HepG2 (cell line): ENCODE data around the gene NOCT. TPM values are rescaled to one million over a fixed set of nuclear protein-coding genes. Genes with fewer than 3 reads are reported as not detected.

ENCODE experiments used
- CEBPB ChIP-seq: IDR thresholded peaks from 2 replicates; pipeline ENCODE4 v1.6.1; 2011; ENCODE audit warnings: low read depth, low read length, improper control_type of control experiment, borderline replicate concordance
- ELF3 ChIP-seq: IDR thresholded peaks from 2 replicates; pipeline ENCODE4 v1.6.1; 2016; ENCODE audit warnings: missing genetic modification reagents, missing compliant biosample characterization
- GMEB2 ChIP-seq: IDR thresholded peaks from 2 replicates; pipeline ENCODE4 v1.6.1; 2016; ENCODE audit warnings: missing biosample characterization, missing genetic modification reagents, low read depth
- HCFC1 ChIP-seq: fragments of 150-350 bp; IDR thresholded peaks from 2 replicates; pipeline ENCODE4 v1.6.1; 2014; ENCODE audit warnings: low read depth, low read length
- IRX3 ChIP-seq: sonication (generic); formaldehyde crosslinking; IDR thresholded peaks from 2 replicates; pipeline ENCODE4 v1.8.1; 2023; ENCODE audit warnings: mild to moderate bottlenecking, low read depth, missing genetic modification reagents, borderline replicate concordance
- KLF13 ChIP-seq: sonication (generic); formaldehyde crosslinking; IDR thresholded peaks from 2 replicates; pipeline ENCODE4 v1.4.0; 2020; ENCODE audit warnings: mild to moderate bottlenecking, missing genetic modification reagents
- POGZ ChIP-seq: sonication (generic); formaldehyde crosslinking; IDR thresholded peaks from 2 replicates; pipeline ENCODE4 v1.4.0; 2020; ENCODE audit warnings: mild to moderate bottlenecking, missing genetic modification reagents
- PTBP1 ChIP-seq: fragments of 200-400 bp; formaldehyde crosslinking; IDR thresholded peaks from 2 replicates; pipeline ENCODE4 v1.6.1; 2018; ENCODE audit warnings: low read length, low read depth; ENCODE audit not compliant: poor library complexity, severe bottlenecking
- RAD51 ChIP-seq: fragments of 450-650 bp; IDR thresholded peaks from 2 replicates; pipeline ENCODE4 v1.6.1; 2016; ENCODE audit warnings: borderline replicate concordance
- RBFOX2 ChIP-seq: fragments of 200-400 bp; formaldehyde crosslinking; IDR thresholded peaks from 2 replicates; pipeline ENCODE4 v1.6.1; 2017; ENCODE audit warnings: low read depth, mild to moderate bottlenecking, low read length
- SNAPC5 ChIP-seq: sonication (generic); formaldehyde crosslinking; IDR thresholded peaks from 2 replicates; pipeline ENCODE4 v1.8.1; 2023; ENCODE audit warnings: mild to moderate bottlenecking, missing genetic modification reagents, borderline replicate concordance
- SP1 ChIP-seq, 2 experiments: fragments of 450-650 bp in 1 of 2; sonication (generic) in 1 of 2; formaldehyde crosslinking in 1 of 2; IDR thresholded peaks; 2 replicates each; pipeline versions ENCODE4 v1.4.0 to v1.6.1; 2016 to 2020; ENCODE audit warnings: missing genetic modification reagents in 1 of 2
- SUZ12 ChIP-seq: fragments of 150-350 bp; IDR thresholded peaks from 2 replicates; pipeline ENCODE4 v1.6.1; 2014; ENCODE audit warnings: low read depth, low read length
- THAP9 ChIP-seq: sonication (generic); formaldehyde crosslinking; IDR thresholded peaks from 2 replicates; pipeline ENCODE4; 2020; ENCODE audit warnings: missing genetic modification reagents, mild to moderate bottlenecking, borderline replicate concordance
- ZFX ChIP-seq: sonication (generic); formaldehyde crosslinking; IDR thresholded peaks from 2 replicates; pipeline ENCODE4 v1.4.0; 2020; ENCODE audit warnings: mild to moderate bottlenecking, low read depth, missing genetic modification reagents, moderate library complexity
- ZNF12 ChIP-seq: sonication (generic); formaldehyde crosslinking; IDR thresholded peaks from 2 replicates; pipeline ENCODE4 v1.5.0; 2020; ENCODE audit warnings: missing genetic modification reagents
- ZNF17 ChIP-seq: sonication (generic); formaldehyde crosslinking; IDR thresholded peaks from 2 replicates; pipeline ENCODE4 v1.5.0; 2020; ENCODE audit warnings: mild to moderate bottlenecking, missing genetic modification reagents
- ZNF326 ChIP-seq: sonication (generic); formaldehyde crosslinking; IDR thresholded peaks from 2 replicates; pipeline ENCODE4 v1.4.0; 2020; ENCODE audit warnings: missing genetic modification reagents, borderline replicate concordance
- ZNF333 ChIP-seq: sonication (generic); formaldehyde crosslinking; IDR thresholded peaks from 2 replicates; pipeline ENCODE4 v1.4.0; 2020; ENCODE audit warnings: mild to moderate bottlenecking, missing genetic modification reagents, borderline replicate concordance
- ZNF382 ChIP-seq: sonication (generic); formaldehyde crosslinking; IDR thresholded peaks from 2 replicates; pipeline ENCODE4 v1.5.0; 2020; ENCODE audit warnings: missing genetic modification reagents, mild to moderate bottlenecking, borderline replicate concordance
- ZNF441 ChIP-seq: sonication (generic); formaldehyde crosslinking; IDR thresholded peaks from 2 replicates; pipeline ENCODE4 v1.7.0; 2021; ENCODE audit warnings: missing genetic modification reagents, borderline replicate concordance
- ZNF567 ChIP-seq: sonication (generic); formaldehyde crosslinking; IDR thresholded peaks from 2 replicates; pipeline ENCODE4 v1.8.1; 2023; ENCODE audit warnings: mild to moderate bottlenecking, missing genetic modification reagents, borderline replicate concordance
- ZNF670 ChIP-seq: sonication (generic); formaldehyde crosslinking; IDR thresholded peaks from 2 replicates; pipeline ENCODE4 v1.8.0; 2022; ENCODE audit warnings: mild to moderate bottlenecking, missing genetic modification reagents, borderline replicate concordance
- ZNF713 ChIP-seq: sonication (generic); formaldehyde crosslinking; IDR thresholded peaks from 2 replicates; pipeline ENCODE4 v1.4.0; 2020; ENCODE audit warnings: mild to moderate bottlenecking, missing genetic modification reagents
- ZNF737 ChIP-seq: sonication (generic); formaldehyde crosslinking; IDR thresholded peaks from 2 replicates; pipeline ENCODE4 v1.5.0; 2020; ENCODE audit warnings: missing genetic modification reagents, mild to moderate bottlenecking, borderline replicate concordance
- ZNF749 ChIP-seq: sonication (generic); formaldehyde crosslinking; IDR thresholded peaks from 2 replicates; pipeline ENCODE4 v1.8.0; 2022; ENCODE audit warnings: mild to moderate bottlenecking, missing genetic modification reagents, moderate library complexity, borderline replicate concordance
- ZNF768 ChIP-seq: sonication (generic); formaldehyde crosslinking; IDR thresholded peaks from 2 replicates; pipeline ENCODE4 v1.4.0; 2020; ENCODE audit warnings: missing genetic modification reagents
- ZNF772 ChIP-seq: sonication (generic); formaldehyde crosslinking; IDR thresholded peaks from 2 replicates; pipeline ENCODE4 v1.5.0; 2020; ENCODE audit warnings: mild to moderate bottlenecking, missing genetic modification reagents
- ZNF891 ChIP-seq: sonication (generic); formaldehyde crosslinking; IDR thresholded peaks from 2 replicates; pipeline ENCODE4 v1.5.0; 2020; ENCODE audit warnings: mild to moderate bottlenecking, missing genetic modification reagents
- polyA plus RNA-seq, 8 experiments: library from polyadenylated mRNA; depleted of rRNA in 3 of 8; stranded (reverse) in 7 of 8; unstranded in 1 of 8; fragments of >200 nt; fragmentation: Illumina TruSeq in 4 of 8; extraction: Trizol in 4 of 8; gene quantifications; 2 replicates each; pipeline versions ENCODE4 v1.2.1 to v1.2.3, GENCODE V29; 2011 to 2016; ENCODE audit warnings: low read depth in 4 of 8, missing spikeins in 1 of 8, mixed read lengths in 1 of 8; ENCODE audit not compliant: insufficient read depth in 1 of 8
- total RNA-seq, 5 experiments: library from RNA; depleted of rRNA; stranded (reverse); fragments of >200 nt; fragmentation: Illumina TruSeq; extraction: Trizol; gene quantifications; 2 replicates each; pipeline ENCODE4 v1.2.3, GENCODE V29; 2016; ENCODE audit warnings: low read depth in 1 of 5

Gene NOCT
- total and polyA plus RNA-seq, 2 of the 13 experiments (the other 11 are each of a cell fraction or from before 2014, with no cell fraction given): 3.6 to 13.1 TPM

- TF ChIP-seq ZNF567 (CRISPR knock-in tag) (no peak), GMEB2 (CRISPR knock-in tag) (no peak), ZNF326 (CRISPR knock-in tag) (no peak), ZNF749 (no peak), IRX3 (CRISPR knock-in tag) (no peak), SUZ12 (no peak), ZNF768 (CRISPR knock-in tag) (no peak), ZNF772 (CRISPR knock-in tag) (0 out of 2 replicates have a peak, but pooled peaks have one; percentile 8), CEBPB (no peak), PTBP1 (no peak), ZNF441 (no peak), KLF13 (CRISPR knock-in tag) (no peak), ZNF713 (CRISPR knock-in tag) (no peak), ZNF382 (CRISPR knock-in tag) (no peak), ZNF737 (CRISPR knock-in tag) (no peak), ZNF670 (CRISPR knock-in tag) (no peak; the same call in 1 of the 2 replicates), THAP9 (CRISPR knock-in tag) (no peak), RBFOX2 (peak; percentile 80), ZNF17 (CRISPR knock-in tag) (no peak), RAD51 (no peak), ZNF891 (CRISPR knock-in tag) (0 out of 2 replicates have a peak, but pooled peaks have one; percentile 37), ZNF333 (CRISPR knock-in tag) (no peak), ZFX (CRISPR knock-in tag) (0 out of 2 replicates have a peak, but pooled peaks have one; percentile 6), POGZ (CRISPR knock-in tag) (no peak), HCFC1 (no peak), ELF3 (CRISPR knock-in tag) (no peak), SP1 (IDR thresholded peaks at IDR 0.05) (no peak), SP1 (CRISPR knock-in tag; IDR thresholded peaks at IDR 0.05) (no peak; the same call in 1 of the 2 replicates), SNAPC5 (CRISPR knock-in tag) (no peak), ZNF12 (CRISPR knock-in tag) (no peak)
Measured at GRCh38 chr4:139015948-139016471, 429 bp downstream of the NOCT start (continued).
